Measurements from ENCODE around the gene PHF14.

- no peak for TF ChIP-seq CTCF (IDR thresholded peaks at IDR 0.05)
- TF ChIP-seq POLR2A (IDR thresholded peaks at IDR 0.05) = no peak
Observed at GRCh38 chr7:11054033-11054432, 80.4 kb downstream of the PHF14 start.
